ENCODE data around the gene UBXN7.
"Not testable (repeated sequence)": the region's sequence is repeated elsewhere in the genome, so short reads cannot be mapped to it uniquely, and the experiment has no call there.

The UBXN7 gene

DNA sequence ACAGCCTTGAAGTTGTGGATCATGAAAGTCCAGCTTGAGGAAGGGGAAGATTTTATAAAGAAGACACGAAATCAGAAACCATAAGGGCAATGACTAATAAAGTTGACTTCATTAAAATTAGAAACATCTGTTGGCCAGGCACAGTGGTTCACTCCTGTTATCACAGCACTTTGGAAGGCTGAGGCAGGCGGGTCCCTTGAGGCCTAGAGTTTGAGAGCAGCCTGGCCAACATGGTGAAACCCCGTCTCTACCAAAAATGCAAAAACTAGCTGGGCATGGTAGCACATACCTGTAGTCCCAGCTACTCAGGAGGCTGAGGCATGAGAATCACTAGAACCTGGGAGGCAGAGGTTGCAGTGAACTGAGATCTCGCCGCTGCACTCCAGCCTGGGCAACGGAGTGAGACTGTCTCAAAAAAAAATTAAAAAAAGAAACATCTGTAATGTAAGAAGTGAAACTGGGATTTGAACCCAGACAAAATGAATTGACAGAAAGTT, 7.9 kb upstream of the UBXN7 start:
- Mint-ChIP-seq H3K4me1 (ENCODE audit: low read depth in 2 of 2) (no peaks in the 10 kb centered on the region), H3K36me3 (ENCODE audit: insufficient read depth) (no peaks in the 10 kb centered on the region), H3K27me3 (no peaks in the 10 kb centered on the region), H3K9me3 (no peaks in the 10 kb centered on the region), H3K27ac (no peak overlapping the region), H3K4me3 (no peak overlapping the region)
- no peak for DNase-seq
- ATAC-seq (replicated peaks): no peak

DNA sequence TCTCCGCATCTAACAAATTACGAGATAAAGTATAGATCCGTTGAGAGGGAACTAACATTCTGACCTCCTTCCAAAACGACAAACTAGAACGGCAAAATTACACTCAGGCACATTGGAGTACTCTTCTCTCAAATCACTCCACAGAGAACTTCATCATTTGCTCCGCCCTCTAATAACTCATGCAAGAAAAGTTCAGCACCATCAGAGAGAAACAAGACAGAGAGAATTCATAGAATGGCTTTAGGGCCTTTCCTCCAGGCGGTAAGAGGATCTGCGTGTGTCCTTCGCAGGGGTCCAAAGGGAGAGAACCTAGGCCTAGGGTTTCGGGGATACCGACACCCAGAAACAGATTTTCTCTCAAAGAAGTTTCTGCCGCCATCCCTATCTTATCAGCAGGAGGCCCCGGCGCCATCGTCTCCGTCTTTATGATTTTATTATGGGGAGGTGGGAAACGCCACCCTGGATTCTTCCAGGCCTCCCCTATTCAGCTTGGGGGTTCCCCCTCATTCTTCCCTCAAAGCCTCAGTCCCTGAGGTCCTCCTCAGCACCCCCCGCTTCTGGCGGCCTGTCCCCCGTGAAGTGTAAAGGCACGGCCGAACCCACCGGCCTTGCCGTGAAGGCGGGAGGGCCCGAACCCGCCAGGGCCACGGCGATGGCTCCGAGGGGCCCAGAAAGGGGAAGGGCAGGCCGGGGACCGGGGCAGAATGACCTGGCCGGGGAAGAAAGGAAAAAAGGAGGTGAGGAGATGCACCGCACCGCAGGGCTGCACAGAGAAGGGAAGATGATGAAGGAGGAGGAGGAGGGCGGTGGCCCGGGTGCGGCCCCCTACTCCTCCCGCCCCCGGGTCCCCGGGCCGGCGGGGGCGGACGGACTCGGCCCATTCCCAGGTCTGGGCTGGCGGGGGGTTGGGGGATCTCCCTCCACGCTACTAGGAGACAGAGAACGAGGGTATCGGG, 768 bp downstream of the UBXN7 start:
- Mint-ChIP-seq H3K27ac (peak overlapping the region; percentile 89 to 97), H3K36me3 (ENCODE audit: insufficient read depth) (peaks cover 39% of the 10 kb centered on the region), H3K4me3 (peak overlapping the region; percentile 80 to 98), H3K4me1 (ENCODE audit: low read depth in 2 of 2) (peaks cover 18 to 32% of the 10 kb centered on the region in 2 donors), H3K27me3 (no peaks in the 10 kb centered on the region), H3K9me3 (no peaks in the 10 kb centered on the region)
- peak; percentile 14 for ATAC-seq (replicated peaks)
- peak; percentile 5 to 29 (median 28) for DNase-seq

DNA sequence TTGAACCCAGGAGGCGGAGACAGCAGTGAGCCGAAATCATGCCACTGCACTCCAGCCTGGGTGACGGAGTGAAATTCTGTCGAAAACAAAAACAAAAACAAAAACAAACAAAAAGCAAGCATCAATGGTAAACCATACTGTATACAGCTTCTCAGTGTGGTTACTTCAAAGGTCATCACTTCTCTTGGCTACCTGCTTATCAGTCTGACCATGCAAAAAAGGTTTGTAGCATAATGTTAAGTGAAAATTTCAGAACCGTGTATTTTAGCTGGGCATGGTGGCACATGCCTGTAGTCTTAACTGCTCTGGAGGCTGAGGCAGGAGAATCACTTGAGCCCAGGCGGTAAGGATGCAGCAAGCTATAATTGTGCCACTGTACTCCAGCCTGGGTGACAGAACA, 4.2 kb downstream of the UBXN7 start:
- Mint-ChIP-seq H3K4me3 (no peak overlapping the region), H3K27ac (no peak overlapping the region), H3K4me1 (ENCODE audit: low read depth in 2 of 2) (peaks cover 25 to 48% of the 10 kb centered on the region in 2 donors), H3K9me3 (no peaks in the 10 kb centered on the region), H3K36me3 (ENCODE audit: insufficient read depth) (peaks cover 50% of the 10 kb centered on the region), H3K27me3 (no peaks in the 10 kb centered on the region)
- ATAC-seq (replicated peaks) (no peak), DNase-seq (no peak)

DNA sequence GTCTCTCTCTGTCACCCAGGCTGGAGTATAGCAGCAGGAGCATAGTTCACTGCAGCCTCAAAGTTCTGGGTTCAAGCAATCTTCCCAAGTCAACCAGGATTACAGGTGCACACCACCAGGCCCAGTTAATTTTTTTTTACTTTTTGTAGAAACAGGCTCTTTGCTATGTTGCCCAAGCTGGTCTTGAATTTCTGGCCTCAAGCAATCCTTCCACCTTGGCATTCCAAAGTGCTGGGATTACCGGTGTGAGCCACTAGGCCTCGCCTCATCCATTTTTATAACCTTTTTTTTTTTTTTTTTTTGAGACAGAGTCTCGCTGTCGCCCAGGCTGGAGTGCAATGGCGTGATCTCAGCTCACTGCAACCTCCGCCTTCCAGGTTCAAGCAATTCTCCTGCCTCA, 7.8 kb downstream of the UBXN7 start:
- ATAC-seq (replicated peaks); H3K9me3 Mint-ChIP-seq; H3K27me3 Mint-ChIP-seq; H3K4me3 Mint-ChIP-seq; DNase-seq; H3K27ac Mint-ChIP-seq: not testable (repeated sequence)
- H3K36me3 Mint-ChIP-seq (ENCODE audit: insufficient read depth): peaks cover 39% of the 10 kb centered on the region
- peaks cover 29 to 54% of the 10 kb centered on the region in 2 donors for H3K4me1 Mint-ChIP-seq (ENCODE audit: low read depth in 2 of 2)

DNA sequence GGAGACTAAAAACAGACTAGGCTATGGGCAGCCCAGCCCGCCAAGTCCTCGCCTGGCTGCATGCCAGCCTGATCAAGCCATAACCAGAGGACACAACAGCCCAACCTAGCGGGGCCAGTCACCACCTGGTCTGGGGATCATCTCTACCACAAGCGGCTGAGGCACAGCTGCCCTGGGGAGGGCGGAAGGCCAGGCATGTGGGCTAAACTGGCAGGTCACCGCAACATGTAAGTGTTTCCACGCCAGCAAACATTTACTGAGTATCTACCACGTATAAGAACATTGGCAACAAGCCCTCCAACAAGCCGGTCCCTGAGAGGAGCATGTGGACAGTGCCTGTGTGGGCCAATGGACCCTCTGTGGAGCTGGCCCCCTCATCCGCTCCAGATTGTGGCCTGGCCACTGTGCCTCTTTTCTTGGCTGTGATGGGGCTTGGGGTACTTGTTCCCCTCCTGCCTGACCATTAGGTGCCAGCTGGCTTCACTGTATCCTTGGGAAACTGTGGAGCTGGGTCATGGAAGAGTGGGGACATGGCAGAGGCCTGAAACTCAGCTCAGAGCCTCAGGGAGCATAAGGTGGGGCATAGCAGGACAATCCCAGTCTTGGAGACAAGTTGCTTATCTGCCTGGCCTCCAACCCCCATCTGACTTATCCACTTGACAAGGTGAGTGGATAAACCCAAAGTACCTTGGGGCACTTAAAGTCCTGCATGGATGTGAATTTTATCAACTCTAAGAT, 9.0 kb downstream of the UBXN7 start:
- no peak for DNase-seq
- peaks cover 35 to 64% of the 10 kb centered on the region in 2 donors for H3K4me1 Mint-ChIP-seq (ENCODE audit: low read depth in 2 of 2)
- peaks cover 32% of the 10 kb centered on the region for H3K36me3 Mint-ChIP-seq (ENCODE audit: insufficient read depth)
- no peaks in the 10 kb centered on the region for H3K9me3 Mint-ChIP-seq
- no peaks in the 10 kb centered on the region for H3K27me3 Mint-ChIP-seq
- peak overlapping the region in 1 of 2 donors; percentile 6 for H3K27ac Mint-ChIP-seq
- no peak overlapping the region for H3K4me3 Mint-ChIP-seq
- ATAC-seq (replicated peaks): no peak

DNA sequence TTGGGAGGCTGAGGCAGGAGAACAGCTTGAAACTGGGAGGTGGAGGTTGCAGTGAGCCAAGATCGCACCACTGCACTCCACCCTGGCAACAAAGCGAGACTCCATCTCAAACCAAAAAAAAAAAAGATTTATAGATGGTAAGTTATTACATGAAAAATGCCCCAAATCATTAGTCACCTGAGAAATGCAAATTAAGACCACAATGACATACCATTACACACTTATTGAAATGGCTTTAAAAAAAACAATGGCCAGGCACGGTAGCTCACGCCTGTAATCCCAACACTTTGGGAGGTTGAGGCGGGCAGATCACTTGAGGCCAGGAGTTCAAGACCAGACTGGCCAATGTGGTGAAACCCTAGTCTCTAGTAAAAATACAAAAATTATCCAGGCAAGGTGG, 10.6 kb downstream of the UBXN7 start:
- not testable (repeated sequence) for H3K9me3 Mint-ChIP-seq; H3K27me3 Mint-ChIP-seq; H3K27ac Mint-ChIP-seq; ATAC-seq (replicated peaks); H3K4me3 Mint-ChIP-seq; DNase-seq
- peaks cover 38 to 62% of the 10 kb centered on the region in 2 donors for H3K4me1 Mint-ChIP-seq (ENCODE audit: low read depth in 2 of 2)
- peaks cover 32% of the 10 kb centered on the region for H3K36me3 Mint-ChIP-seq (ENCODE audit: insufficient read depth)

DNA sequence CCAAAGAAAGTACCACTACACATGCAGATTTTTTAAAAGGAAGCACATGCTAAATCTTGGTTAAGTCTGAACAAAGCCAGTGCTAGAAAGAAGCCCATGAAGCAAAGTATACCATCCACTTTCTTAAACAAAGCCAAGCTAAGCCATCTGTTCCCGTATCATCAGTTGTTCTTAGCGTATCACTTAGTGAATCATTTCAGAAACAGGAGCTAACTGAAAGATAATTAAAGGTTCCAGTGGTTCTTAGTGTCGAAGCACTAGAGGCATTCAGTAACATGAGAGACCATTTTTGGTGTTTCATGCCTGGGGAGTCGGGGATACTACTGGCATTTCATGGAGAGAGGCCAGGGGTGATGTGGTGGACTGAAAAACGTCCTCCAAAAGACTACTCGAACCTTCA, 12.8 kb downstream of the UBXN7 start:
- ATAC-seq (replicated peaks) (no peak), DNase-seq (no peak)
- peak overlapping the region; percentile 13 for H3K27ac Mint-ChIP-seq
- H3K9me3 Mint-ChIP-seq: no peaks in the 10 kb centered on the region
- H3K4me1 Mint-ChIP-seq (ENCODE audit: low read depth in 2 of 2): peaks cover 39 to 64% of the 10 kb centered on the region in 2 donors
- no peaks in the 10 kb centered on the region for H3K27me3 Mint-ChIP-seq
- peaks cover 21% of the 10 kb centered on the region for H3K36me3 Mint-ChIP-seq (ENCODE audit: insufficient read depth)
- H3K4me3 Mint-ChIP-seq: no peak overlapping the region

DNA sequence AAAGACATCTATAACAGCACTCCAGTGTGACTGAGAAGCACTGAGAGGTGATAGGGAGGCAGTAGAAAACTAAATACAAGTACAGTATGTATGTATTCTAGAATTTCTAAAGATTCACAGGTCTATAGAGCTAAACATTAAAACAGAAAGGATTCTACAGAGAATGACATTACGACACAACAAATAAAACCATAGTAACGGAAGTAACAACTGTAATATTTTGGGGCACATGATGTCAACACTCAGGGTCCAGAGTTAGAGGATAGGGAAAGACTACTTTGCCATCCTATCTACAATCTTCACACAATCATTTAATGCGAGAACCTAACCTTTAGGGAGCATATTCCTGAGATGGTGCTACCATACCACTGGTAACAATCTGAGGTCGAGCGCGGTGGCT, 13.6 kb downstream of the UBXN7 start:
- H3K4me3 Mint-ChIP-seq: no peak overlapping the region
- H3K36me3 Mint-ChIP-seq (ENCODE audit: insufficient read depth): peaks cover 21% of the 10 kb centered on the region
- H3K4me1 Mint-ChIP-seq (ENCODE audit: low read depth in 2 of 2): peaks cover 41 to 66% of the 10 kb centered on the region in 2 donors
- H3K9me3 Mint-ChIP-seq: no peaks in the 10 kb centered on the region
- peak overlapping the region; percentile 16 to 60 for H3K27ac Mint-ChIP-seq
- ATAC-seq (replicated peaks): no peak
- no peak for DNase-seq
- no peaks in the 10 kb centered on the region for H3K27me3 Mint-ChIP-seq

DNA sequence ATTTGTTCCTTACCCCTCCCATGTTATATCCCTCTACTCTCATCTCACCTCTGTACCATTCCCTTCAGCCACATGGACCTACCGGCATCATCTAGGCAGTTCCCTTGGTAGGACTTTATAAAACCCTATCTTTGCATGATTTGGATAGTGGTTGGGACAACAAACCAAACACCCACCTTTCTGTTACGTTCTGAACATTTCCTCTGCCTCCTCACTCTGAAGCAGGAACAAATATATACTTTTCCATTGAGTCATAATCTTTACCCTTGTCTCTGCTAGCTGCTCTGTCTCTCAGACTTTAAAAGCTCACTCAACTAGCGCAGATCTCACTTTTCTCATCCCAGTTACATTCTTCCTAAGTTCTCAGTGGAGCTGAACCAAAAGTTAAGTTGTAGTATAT, 17.8 kb downstream of the UBXN7 start:
- ATAC-seq (replicated peaks): no peak
- peaks cover 29 to 56% of the 10 kb centered on the region in 2 donors for H3K4me1 Mint-ChIP-seq (ENCODE audit: low read depth in 2 of 2)
- no peaks in the 10 kb centered on the region for H3K27me3 Mint-ChIP-seq
- peaks cover 8% of the 10 kb centered on the region for H3K36me3 Mint-ChIP-seq (ENCODE audit: insufficient read depth)
- no peak for DNase-seq
- H3K27ac Mint-ChIP-seq: peak overlapping the region in 1 of 2 donors; percentile 3
- H3K4me3 Mint-ChIP-seq: no peak overlapping the region
- H3K9me3 Mint-ChIP-seq: no peaks in the 10 kb centered on the region

DNA sequence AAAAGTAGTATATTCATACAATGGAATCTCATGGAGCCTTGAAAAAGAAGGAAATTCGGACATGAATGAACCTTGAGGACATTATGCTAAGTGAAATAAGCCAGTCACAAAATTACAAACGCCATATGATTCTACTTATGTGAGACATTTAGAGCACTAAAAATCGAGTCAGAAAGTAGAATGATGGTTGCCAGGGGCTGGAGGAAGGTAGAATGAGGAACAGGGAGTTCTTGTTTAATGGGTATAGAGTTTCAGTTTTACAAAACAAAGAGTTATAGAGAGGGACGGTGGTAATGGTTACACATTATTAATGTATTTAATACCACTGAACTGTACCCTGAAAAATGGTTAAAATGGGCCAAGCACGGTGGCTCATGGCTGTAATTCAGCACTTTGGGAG, 19.5 kb downstream of the UBXN7 start:
- Mint-ChIP-seq H3K36me3 (ENCODE audit: insufficient read depth) (peaks cover 4% of the 10 kb centered on the region), H3K4me1 (ENCODE audit: low read depth in 2 of 2) (peaks cover 18 to 51% of the 10 kb centered on the region in 2 donors), H3K27ac (no peak overlapping the region), H3K4me3 (no peak overlapping the region), H3K27me3 (no peaks in the 10 kb centered on the region), H3K9me3 (peaks cover 0 to 3% of the 10 kb centered on the region in 2 donors)
- ATAC-seq (replicated peaks) (no peak), DNase-seq (no peak)

DNA sequence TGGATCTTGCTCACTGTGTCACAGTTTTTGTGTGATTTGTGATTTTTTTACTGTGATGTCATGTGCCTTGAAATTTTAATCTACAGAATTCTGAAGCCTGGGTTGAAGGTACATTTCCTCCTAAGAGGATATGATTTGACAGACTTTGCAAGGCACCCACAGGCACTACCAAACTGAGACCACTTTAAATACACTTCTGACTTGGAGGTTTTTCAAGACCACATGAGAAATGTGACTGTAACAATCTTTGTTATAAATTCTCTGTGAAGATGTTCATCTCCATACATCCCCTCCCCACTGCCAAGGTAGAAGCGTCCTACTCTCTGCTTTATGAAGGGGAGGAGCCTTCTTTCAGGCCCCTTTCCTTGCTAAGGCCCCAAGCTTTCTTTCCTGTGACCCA, 22.8 kb downstream of the UBXN7 start:
- no peak overlapping the region for H3K27ac Mint-ChIP-seq
- peaks cover 25% of the 10 kb centered on the region for H3K36me3 Mint-ChIP-seq (ENCODE audit: insufficient read depth)
- peaks cover 13 to 34% of the 10 kb centered on the region in 2 donors for H3K4me1 Mint-ChIP-seq (ENCODE audit: low read depth in 2 of 2)
- ATAC-seq (replicated peaks) (no peak), DNase-seq (no peak)
- no peak overlapping the region for H3K4me3 Mint-ChIP-seq
- no peaks in the 10 kb centered on the region for H3K27me3 Mint-ChIP-seq
- peaks cover 0 to 3% of the 10 kb centered on the region in 2 donors for H3K9me3 Mint-ChIP-seq

DNA sequence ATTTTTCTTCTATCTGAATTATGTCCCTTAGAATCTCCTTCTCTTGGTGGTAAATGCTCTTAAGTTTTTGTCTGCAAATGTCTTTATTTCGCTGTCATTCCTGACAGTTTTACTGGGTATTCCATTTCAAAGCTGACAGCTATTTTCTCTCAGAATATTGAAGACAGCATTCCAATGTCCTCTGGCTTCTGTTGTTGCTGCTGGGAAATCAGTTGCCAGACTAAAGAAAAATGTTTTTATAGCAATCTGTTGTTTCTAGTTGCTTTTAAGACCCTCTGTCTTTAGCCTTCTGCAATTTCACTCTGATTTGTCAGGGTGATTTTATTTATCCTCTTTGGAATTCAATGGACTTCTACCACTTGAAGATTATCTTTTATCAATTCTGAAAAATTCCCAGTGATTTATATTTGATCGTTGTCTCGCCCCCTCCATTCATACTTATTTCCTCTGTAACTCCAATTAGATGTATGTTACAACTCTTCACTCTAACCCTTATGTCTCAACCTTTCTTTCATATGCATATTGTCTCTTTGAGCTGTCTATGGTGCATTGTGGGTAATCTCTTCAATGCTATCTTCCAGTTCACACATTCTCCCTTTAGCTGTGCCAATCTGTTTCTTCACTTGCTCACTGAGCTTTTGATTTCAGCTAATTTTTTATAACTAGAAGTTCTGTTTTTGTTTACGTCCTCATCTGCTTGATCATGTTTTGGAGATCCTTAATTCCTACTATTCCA, 23.5 kb downstream of the UBXN7 start:
- peaks cover 29% of the 10 kb centered on the region for H3K36me3 Mint-ChIP-seq (ENCODE audit: insufficient read depth)
- H3K4me3 Mint-ChIP-seq: no peak overlapping the region
- H3K4me1 Mint-ChIP-seq (ENCODE audit: low read depth in 2 of 2): peaks cover 11 to 29% of the 10 kb centered on the region in 2 donors
- ATAC-seq (replicated peaks) (no peak), DNase-seq (no peak)
- H3K27ac Mint-ChIP-seq: no peak overlapping the region
- no peaks in the 10 kb centered on the region for H3K27me3 Mint-ChIP-seq
- peaks cover 0 to 3% of the 10 kb centered on the region in 2 donors for H3K9me3 Mint-ChIP-seq

Measured in effector memory CD8-positive, alpha-beta T cell (primary cell).